ENCODE measurements around the gene MMP15. TPM values are rescaled to one million over a fixed set of nuclear protein-coding genes. Genes with fewer than 3 reads are reported as not detected.
"Not testable (repeated sequence)": the region's sequence is repeated elsewhere in the genome, so short reads cannot be mapped to it uniquely, and the experiment has no call there.

The MMP15 gene
- total RNA-seq, 1 donor from 2014 or later, result 23.2 TPM

GRCh38 chr16:57996406-57997175, 29.0 kb upstream of the MMP15 start:
- DNase-seq (ENCODE audit: low spot score), result no peak

DNA sequence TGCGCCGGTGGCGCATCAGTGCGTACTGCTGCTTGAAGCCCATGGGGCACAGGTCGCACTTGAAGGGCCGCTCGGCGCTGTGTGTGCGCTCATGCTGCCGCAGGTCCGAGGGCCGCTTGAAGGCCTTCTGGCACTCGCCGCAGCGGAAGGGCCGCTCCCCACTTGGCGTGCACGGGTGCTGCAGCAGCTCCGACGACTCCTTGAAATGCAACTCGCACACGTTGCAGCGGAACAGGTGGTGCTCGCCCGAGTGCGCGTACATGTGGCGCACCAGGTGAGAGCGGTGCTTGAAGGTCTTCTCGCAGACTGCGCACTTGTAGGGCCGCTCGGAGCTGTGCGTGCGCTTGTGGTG, 28.4 kb upstream of the MMP15 start:
- no peak for DNase-seq (ENCODE audit: low spot score)

DNA sequence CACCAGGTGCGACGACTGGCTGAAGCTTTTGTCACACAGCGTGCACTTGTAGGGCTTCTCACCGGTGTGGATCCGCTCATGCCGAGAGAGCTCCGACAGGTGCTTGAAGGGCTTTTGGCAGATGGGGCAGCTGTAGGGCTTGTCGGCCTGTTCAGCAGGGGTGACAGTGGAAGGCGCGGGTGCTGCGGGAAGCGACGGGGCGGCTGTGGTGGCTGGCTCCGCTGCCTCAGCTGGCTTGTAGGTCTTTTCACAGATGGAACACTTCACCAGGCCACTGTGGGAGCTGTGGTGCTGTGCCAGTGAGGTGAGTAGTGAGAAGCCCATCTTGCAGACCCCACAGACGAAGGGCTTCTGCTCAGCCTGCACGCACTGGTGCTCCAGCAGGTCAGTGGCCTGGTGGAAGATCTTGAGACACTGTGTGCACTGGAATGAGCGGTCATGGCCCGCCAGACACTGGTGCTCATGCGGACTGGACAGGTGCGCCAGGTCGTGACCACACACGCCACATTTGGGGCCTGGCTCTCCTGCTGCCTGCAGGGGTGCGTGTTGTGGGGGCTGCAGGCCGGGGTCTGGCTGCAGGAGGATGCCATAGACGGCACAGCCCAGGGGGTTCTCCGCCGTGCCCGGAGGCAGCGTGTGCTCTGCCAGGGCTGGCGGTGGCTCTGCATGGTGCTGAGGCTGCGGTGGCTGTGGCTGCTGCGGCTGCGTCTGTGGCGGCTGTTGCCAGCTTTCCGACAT, 27.9 kb upstream of the MMP15 start:
- DNase-seq (ENCODE audit: low spot score), result no peak

GRCh38 chr16:57998486-57998885, 27.1 kb upstream of the MMP15 start:
- DNase-seq (ENCODE audit: low spot score), result no peak

- DNase-seq (ENCODE audit: low spot score), result no peak
Measured at GRCh38 chr16:57998992-57999365, 26.6 kb upstream of the MMP15 start.

GRCh38 chr16:57999366-57999970, 26.1 kb upstream of the MMP15 start:
- no peak for DNase-seq (ENCODE audit: low spot score)

DNA sequence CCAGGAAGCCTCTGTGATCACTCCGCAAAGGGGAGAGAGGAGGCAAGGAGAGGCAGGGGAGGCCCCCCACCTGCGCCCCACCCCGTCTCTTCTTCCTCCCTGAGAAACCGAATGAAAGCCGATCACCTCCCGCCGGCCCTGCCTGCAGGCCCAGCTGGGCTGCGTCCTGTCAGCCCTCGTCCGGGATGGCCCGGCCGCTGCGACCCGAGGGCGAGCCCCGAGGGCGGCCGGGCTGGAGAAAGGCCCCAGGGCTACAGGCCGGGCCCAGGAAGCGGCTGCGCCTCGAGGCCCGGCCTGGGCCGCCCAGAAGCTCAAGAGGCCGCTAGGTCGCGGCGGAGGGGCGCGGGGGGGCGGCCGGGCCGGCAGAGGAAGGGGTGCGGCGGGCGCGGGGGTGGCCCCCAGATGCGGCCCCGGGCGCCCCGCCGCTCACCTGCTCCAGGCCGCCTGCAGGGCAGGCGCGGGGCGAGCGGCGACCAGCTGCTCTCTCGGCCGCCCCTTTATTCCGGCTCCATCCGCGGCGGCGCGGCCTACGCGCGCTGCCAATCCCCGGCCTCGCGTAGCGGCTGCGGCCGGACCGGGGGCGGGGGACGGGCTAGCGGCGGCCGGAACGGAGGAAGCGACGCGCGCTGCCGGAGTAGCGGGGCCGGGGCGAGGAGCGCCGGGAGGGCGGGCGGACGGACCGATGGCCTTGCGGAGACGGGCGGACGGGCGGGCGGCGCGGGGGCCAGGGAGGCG, 25.4 kb upstream of the MMP15 start, which contains the start of gene ZNF319:
TSS of gene ZNF319 (minus strand) at position 702 of the 735 bp plus-strand sequence. CDS start 2,407 bp downstream, outside the sequence.
- DNase-seq (ENCODE audit: low spot score), result no peak

DNA sequence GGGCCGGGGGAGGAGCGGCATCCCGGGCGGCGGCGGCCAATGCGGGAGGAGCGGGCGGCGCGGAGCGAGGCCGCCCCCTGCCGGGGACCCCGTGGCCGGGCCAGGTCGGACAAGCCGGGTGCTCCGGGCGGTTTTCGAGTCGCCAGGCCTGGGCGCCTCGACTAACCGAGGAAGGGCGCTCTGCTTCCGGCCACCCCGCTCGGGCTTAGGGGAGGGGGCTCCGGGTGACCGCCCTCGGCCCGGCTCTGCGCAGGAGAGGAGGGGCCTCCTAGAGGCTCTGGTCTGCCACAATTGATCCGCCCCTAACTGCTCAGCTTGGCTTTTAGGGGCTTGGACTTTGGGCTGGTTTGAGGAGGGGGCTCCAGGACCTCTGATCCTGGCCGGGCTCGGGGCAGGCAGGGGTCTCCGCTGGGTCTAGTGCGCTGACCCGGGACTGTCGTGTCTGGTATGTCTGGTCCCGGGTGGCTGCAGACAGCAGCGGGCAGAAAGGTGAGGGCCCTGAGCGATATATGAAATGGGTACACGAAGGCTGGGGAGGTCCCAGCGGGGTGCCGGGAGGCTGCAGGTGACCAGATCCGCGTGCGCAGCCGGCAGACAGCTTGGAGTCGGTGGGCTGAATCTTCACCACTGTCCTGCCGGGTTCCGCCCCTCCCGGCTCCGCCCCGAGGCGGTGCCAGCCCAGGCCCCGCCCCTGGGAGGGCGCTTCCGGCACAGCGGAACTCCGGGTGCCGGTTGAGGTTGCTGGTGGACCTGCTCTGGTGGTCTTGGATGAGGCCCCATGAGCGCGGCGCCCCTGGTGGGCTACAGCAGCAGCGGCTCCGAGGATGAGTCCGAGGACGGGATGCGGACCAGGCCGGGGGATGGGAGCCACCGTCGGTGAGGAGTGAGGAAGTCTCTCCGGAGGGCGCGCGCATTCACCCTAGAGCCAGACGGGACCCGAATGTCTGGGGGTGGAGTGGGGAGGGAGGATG, 24.6 kb upstream of the MMP15 start, which contains the start of gene USB1:
TSS of gene USB1 (plus strand) at position 702 of the 971 bp plus-strand sequence. CDS start at position 779, 77 bp downstream.
- peak; percentile 97 for DNase-seq (ENCODE audit: low spot score)

DNA sequence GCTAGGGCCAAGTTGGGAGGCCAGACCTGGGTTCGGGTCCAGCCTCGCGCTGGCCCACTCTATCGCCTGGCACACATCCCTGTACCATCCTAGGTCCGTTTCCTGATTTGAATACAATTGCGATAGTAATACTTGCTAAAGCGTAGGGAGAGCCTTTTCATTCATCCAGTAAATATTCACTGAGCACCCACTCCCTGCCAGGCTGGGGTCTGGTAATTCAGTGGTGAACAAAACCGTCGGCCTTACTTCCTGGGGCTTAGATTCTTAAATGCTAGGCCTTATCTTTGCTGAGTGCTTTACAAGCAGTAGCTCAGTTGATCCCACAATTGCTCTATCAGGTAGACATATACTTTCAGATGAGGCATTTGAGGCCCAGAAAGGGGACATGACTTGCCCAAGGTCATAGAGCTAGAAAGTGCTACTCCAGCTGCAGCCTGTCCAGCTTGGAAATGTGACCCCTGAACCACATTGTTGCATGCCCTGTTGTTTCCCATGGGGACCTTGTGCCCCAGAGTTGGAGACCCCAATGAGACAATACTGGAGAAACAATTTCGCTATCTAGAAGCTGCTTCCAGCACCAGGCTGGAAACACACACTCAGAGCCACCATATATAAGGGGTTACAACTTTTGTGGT, 23.7 kb upstream of the MMP15 start:
- no peak for DNase-seq (ENCODE audit: low spot score)

GRCh38 chr16:58002416-58002800, 23.1 kb upstream of the MMP15 start:
- no peak for DNase-seq (ENCODE audit: low spot score)

DNA sequence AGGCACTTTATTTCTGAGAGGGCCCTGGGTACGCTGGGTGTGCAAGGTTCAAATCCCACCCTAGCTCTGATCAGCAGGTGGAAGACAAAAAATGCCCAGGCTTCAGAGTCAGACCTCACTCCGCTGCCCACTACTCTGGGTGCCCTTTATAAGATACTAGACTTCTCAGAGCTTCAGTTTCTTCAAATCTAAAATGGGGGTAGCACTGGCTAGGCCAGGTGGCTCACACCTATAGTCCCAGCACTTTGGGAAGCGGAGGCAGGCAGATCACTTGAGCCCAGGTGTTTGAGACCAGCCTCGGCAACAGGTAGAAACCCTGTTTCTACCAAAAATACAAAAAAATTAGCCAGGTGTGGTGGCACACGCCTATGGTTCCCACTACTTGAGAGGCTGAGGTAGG, 22.6 kb upstream of the MMP15 start:
- no peak for DNase-seq (ENCODE audit: low spot score)

DNA sequence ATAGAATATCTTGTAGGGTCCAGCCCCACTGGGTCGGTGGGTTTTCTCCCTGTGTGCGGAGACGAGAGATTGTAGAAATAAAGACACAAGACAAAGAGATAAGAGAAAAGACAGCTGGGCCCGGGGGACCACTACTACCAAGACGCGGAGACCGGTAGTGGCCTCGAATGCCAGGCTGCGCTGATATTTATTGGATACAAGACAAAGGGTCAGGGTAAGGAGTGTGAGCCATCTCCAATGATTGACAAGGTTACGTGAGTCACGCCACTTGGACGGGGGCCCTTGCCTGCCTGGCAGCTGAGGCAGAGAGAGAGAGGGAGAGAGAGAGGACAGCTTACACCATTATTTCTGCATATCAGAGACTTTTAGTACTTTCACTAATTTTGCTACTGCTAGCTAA, 20.8 kb upstream of the MMP15 start:
- DNase-seq (ENCODE audit: low spot score), result not testable (repeated sequence)

- DNase-seq (ENCODE audit: low spot score), result no peak
Measured at GRCh38 chr16:58009856-58010416, 15.6 kb upstream of the MMP15 start.

- no peak for DNase-seq (ENCODE audit: low spot score)
Measured at GRCh38 chr16:58010886-58011285, 14.7 kb upstream of the MMP15 start.

DNA sequence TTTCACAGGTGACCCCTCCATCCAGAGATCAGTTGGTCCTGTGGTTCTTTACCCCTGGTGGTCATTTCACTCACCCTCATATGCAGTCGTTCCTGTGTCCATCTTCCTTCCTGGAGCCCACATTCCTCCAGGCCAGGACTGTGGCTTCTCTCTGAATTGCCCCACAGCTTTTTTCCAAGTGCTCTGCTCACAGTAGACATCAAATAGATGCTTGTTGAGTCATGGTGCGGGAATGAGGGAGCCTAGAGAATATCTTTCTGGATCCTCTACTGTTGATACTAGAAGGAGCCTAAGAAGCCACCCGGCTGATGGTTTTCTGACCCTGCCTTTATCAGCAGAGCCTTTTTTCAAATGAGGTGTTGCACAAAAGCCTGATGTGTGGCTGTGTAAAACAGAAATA, 13.9 kb upstream of the MMP15 start:
- no peak for DNase-seq (ENCODE audit: low spot score)

DNA sequence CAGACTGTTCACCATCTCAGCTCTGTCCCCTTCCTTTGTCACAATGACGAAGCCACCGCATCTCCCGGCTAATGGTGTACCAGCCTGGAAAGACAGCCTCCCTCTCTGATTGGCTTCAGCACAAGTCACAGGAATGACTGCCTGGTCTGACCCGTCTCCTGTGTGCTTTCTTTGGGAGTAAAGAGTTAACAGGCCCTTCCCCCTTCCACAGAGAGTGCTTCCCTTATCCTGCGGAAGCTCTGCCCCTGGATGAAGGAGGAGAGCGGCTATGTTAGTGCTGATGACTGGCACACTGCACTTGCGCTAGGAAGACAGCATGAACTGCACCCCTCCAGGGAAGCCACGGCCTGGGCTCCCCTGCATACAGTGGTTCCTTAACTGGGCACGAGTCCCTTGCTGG, 13.1 kb upstream of the MMP15 start:
- no peak for DNase-seq (ENCODE audit: low spot score)

- DNase-seq (ENCODE audit: low spot score), result no peak
Measured at GRCh38 chr16:58013201-58013956, 12.2 kb upstream of the MMP15 start.

DNA sequence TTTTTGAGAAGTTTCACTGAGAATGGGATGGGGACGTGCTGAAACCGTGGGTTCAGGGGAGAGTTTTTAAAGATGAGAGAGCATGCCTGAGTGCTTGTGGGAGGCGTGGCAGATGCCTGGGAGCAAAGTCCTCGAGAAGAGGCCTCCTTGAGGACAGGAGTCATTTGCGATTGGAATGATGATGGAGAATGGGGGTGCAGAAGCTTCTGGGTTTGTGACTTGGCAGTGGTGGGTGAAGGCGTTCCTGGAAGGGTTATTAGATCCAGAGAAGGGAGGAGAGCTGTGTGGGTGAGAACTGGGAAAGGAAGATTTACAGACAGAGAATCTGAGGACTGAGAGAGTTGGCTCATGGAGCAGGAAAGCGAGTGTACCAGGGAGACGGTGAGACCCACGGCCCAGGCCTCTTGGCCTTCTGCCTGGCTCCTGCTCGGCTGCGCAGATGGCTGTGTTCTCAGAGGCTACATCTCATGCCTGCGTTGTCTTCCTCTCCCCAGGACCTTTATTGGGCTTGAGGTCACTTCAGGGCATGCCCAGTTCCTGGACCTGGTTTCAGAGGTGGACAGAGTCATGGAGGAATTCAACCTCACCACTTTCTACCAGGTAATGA, 8.6 kb upstream of the MMP15 start:
- no peak for DNase-seq (ENCODE audit: low spot score)
